ACC112 (cell line): ENCODE results near the gene CDADC1.

ENCODE experiments used
- H2AFZ ChIP-seq: fragments of 200-600 bp; sonication (generic); one replicate; pipeline ENCODE4 v1.6.0; 2017; ENCODE audit warnings: antibody characterized with exemption, low read length; ENCODE audit not compliant: unreplicated experiment
- H3K27ac ChIP-seq: fragments of 200-600 bp; sonication (generic); 2 replicates; pipeline ENCODE4 v1.5.1; 2014; ENCODE audit warnings: low read depth, mild to moderate bottlenecking, antibody characterized with exemption, low read length, moderate library complexity
- H3K27me3 ChIP-seq: fragments of 200-600 bp; sonication (generic); 2 replicates; pipeline ENCODE4 v1.6.1; 2014; ENCODE audit warnings: mild to moderate bottlenecking, antibody characterized with exemption, low read length, moderate library complexity, mixed read lengths; ENCODE audit not compliant: insufficient read depth
- H3K36me3 ChIP-seq: fragments of 200-600 bp; sonication (generic); 2 replicates; pipeline ENCODE4 v1.6.1; 2016; ENCODE audit warnings: mild to moderate bottlenecking, antibody characterized with exemption, low read length, moderate library complexity, mixed read lengths; ENCODE audit not compliant: insufficient read depth
- H3K4me1 ChIP-seq: fragments of 200-600 bp; sonication (generic); one replicate; pipeline ENCODE4 v1.6.1; 2016; ENCODE audit warnings: low read length, mixed read lengths; ENCODE audit not compliant: insufficient read depth, unreplicated experiment, control insufficient read depth
- H3K4me3 ChIP-seq: fragments of 200-600 bp; sonication (generic); 2 replicates; pipeline ENCODE4 v1.5.1; 2014; ENCODE audit warnings: mild to moderate bottlenecking, low read depth, low read length
- H3K79me2 ChIP-seq: fragments of 200-600 bp; sonication (generic); one replicate; pipeline ENCODE4 v1.6.0; 2016; ENCODE audit warnings: low read length; ENCODE audit not compliant: control insufficient read depth, unreplicated experiment, insufficient read depth

CDADC1 gene

GRCh38 chr13:49259586-49259985 is 11.9 kb downstream of the CDADC1 start:
- Histone ChIP-seq H3K79me2 (no peaks in the 10 kb centered on the region), H3K4me3 (no peak overlapping the region), H3K27me3 (no peaks in the 10 kb centered on the region), H3K27ac (no peak overlapping the region), H3K36me3 (peaks cover 20% of the 10 kb centered on the region; the same call in 1 of the 2 replicates), H2AFZ (no peak overlapping the region), H3K4me1 (peaks cover 16% of the 10 kb centered on the region)

GRCh38 chr13:49262634-49263033 is 14.9 kb downstream of the CDADC1 start:
- H3K79me2 ChIP-seq: no peaks in the 10 kb centered on the region
- H3K36me3 ChIP-seq: peaks cover 14% of the 10 kb centered on the region; the same call in 1 of the 2 replicates
- no peaks in the 10 kb centered on the region for H3K27me3 ChIP-seq
- H2AFZ ChIP-seq: no peak overlapping the region
- H3K27ac ChIP-seq: no peak overlapping the region
- H3K4me3 ChIP-seq: no peak overlapping the region
- peaks cover under 1% of the 10 kb centered on the region for H3K4me1 ChIP-seq

GRCh38 chr13:49265822-49266221 is 18.1 kb downstream of the CDADC1 start:
- no peaks in the 10 kb centered on the region for H3K79me2 ChIP-seq
- H3K36me3 ChIP-seq: peaks cover 6% of the 10 kb centered on the region; the same call in 1 of the 2 replicates
- H3K27me3 ChIP-seq: no peaks in the 10 kb centered on the region
- H2AFZ ChIP-seq: no peak overlapping the region
- peak overlapping the region; percentile 42; the same call in 1 of the 2 replicates for H3K27ac ChIP-seq
- no peaks in the 10 kb centered on the region for H3K4me1 ChIP-seq
- H3K4me3 ChIP-seq: no peak overlapping the region

- H2AFZ ChIP-seq: no peak overlapping the region
- H3K79me2 ChIP-seq: no peaks in the 10 kb centered on the region
- H3K27ac ChIP-seq: no peak overlapping the region
- H3K4me3 ChIP-seq: no peak overlapping the region
- no peaks in the 10 kb centered on the region for H3K36me3 ChIP-seq
- no peaks in the 10 kb centered on the region for H3K4me1 ChIP-seq
- no peaks in the 10 kb centered on the region for H3K27me3 ChIP-seq
Observed at GRCh38 chr13:49271264-49271663, 23.5 kb downstream of the CDADC1 start.

- Histone ChIP-seq H3K79me2 (no peaks in the 10 kb centered on the region), H2AFZ (no peak overlapping the region), H3K27me3 (no peaks in the 10 kb centered on the region), H3K36me3 (no peaks in the 10 kb centered on the region), H3K4me3 (no peak overlapping the region), H3K4me1 (no peaks in the 10 kb centered on the region), H3K27ac (no peak overlapping the region)
Observed at GRCh38 chr13:49272296-49272695, 24.6 kb downstream of the CDADC1 start.

GRCh38 chr13:49278211-49278610 is 30.5 kb downstream of the CDADC1 start:
- H3K27me3 ChIP-seq: no peaks in the 10 kb centered on the region
- no peaks in the 10 kb centered on the region for H3K79me2 ChIP-seq
- H3K27ac ChIP-seq: no peak overlapping the region
- no peaks in the 10 kb centered on the region for H3K36me3 ChIP-seq
- no peaks in the 10 kb centered on the region for H3K4me1 ChIP-seq
- H3K4me3 ChIP-seq: no peak overlapping the region
- no peak overlapping the region for H2AFZ ChIP-seq

GRCh38 chr13:49279112-49279511 is 31.4 kb downstream of the CDADC1 start:
- H3K79me2 ChIP-seq: no peaks in the 10 kb centered on the region
- no peaks in the 10 kb centered on the region for H3K27me3 ChIP-seq
- no peak overlapping the region for H3K4me3 ChIP-seq
- no peak overlapping the region for H3K27ac ChIP-seq
- H2AFZ ChIP-seq: no peak overlapping the region
- no peaks in the 10 kb centered on the region for H3K36me3 ChIP-seq
- H3K4me1 ChIP-seq: no peaks in the 10 kb centered on the region

GRCh38 chr13:49279885-49280284 is 32.2 kb downstream of the CDADC1 start:
- no peaks in the 10 kb centered on the region for H3K79me2 ChIP-seq
- no peaks in the 10 kb centered on the region for H3K36me3 ChIP-seq
- H2AFZ ChIP-seq: no peak overlapping the region
- no peak overlapping the region for H3K27ac ChIP-seq
- H3K4me3 ChIP-seq: no peak overlapping the region
- H3K27me3 ChIP-seq: no peaks in the 10 kb centered on the region
- H3K4me1 ChIP-seq: no peaks in the 10 kb centered on the region

- no peak overlapping the region for H2AFZ ChIP-seq
- no peaks in the 10 kb centered on the region for H3K4me1 ChIP-seq
- no peak overlapping the region for H3K4me3 ChIP-seq
- no peaks in the 10 kb centered on the region for H3K27me3 ChIP-seq
- H3K36me3 ChIP-seq: no peaks in the 10 kb centered on the region
- H3K27ac ChIP-seq: no peak overlapping the region
- no peaks in the 10 kb centered on the region for H3K79me2 ChIP-seq
Observed at GRCh38 chr13:49287995-49288394, 40.3 kb downstream of the CDADC1 start.

- H3K27ac ChIP-seq: no peak overlapping the region
- H3K27me3 ChIP-seq: no peaks in the 10 kb centered on the region
- no peak overlapping the region for H3K4me3 ChIP-seq
- H3K36me3 ChIP-seq: no peaks in the 10 kb centered on the region
- H2AFZ ChIP-seq: no peak overlapping the region
- no peaks in the 10 kb centered on the region for H3K4me1 ChIP-seq
- H3K79me2 ChIP-seq: no peaks in the 10 kb centered on the region
Observed at GRCh38 chr13:49288458-49288857, 40.7 kb downstream of the CDADC1 start.

GRCh38 chr13:49292742-49293486 is 45.2 kb downstream of the CDADC1 start:
- H3K4me3 ChIP-seq: no peak overlapping the region
- no peaks in the 10 kb centered on the region for H3K79me2 ChIP-seq
- no peaks in the 10 kb centered on the region for H3K4me1 ChIP-seq
- H3K36me3 ChIP-seq: no peaks in the 10 kb centered on the region
- no peak overlapping the region for H2AFZ ChIP-seq
- H3K27ac ChIP-seq: no peak overlapping the region
- H3K27me3 ChIP-seq: no peaks in the 10 kb centered on the region
